Activated CD4-positive, alpha-beta memory T cell treated with anti-CD3 and anti-CD28 coated beads, Interleukin-2, amount 10 ng/mL, durations not matched to agents 7 days and 5 days (primary cell): ENCODE measurements around the gene SIK1. TPM values are rescaled to one million over a fixed set of nuclear protein-coding genes. Genes with fewer than 3 reads are reported as not detected.

Experiments used
- CTCF ChIA-PET: fragments of 350-600 bp; sonication (Branson Sonifier 250); formaldehyde crosslinking; loops from one replicate; lab custom pipeline; 2021; ENCODE audit warnings: antibody characterized with exemption, inconsistent platforms; lab: Charles Lee
- POLR2A ChIA-PET: fragments of 350-600 bp; sonication (Branson Sonifier 250); formaldehyde crosslinking; loops from one replicate; lab custom pipeline; 2021; ENCODE audit warnings: antibody characterized with exemption; lab: Charles Lee
- DNase-seq: peaks from one replicate; pipeline ENCODE4 v3.0.0-alpha.2; 2020
- H3K27ac Mint-ChIP-seq: one replicate; pipeline ENCODE4 v1.8.0; 2021; ENCODE audit warnings: mild to moderate bottlenecking, mixed read lengths
- H3K27me3 Mint-ChIP-seq: one replicate; pipeline ENCODE4 v1.8.0; 2021; ENCODE audit warnings: mixed read lengths
- H3K36me3 Mint-ChIP-seq: one replicate; pipeline ENCODE4 v1.8.0; 2021; ENCODE audit warnings: low read depth, mixed read lengths
- H3K4me1 Mint-ChIP-seq: one replicate; pipeline ENCODE4 v1.8.0; 2021; ENCODE audit warnings: mixed read lengths
- H3K4me3 Mint-ChIP-seq: one replicate; pipeline ENCODE4 v1.8.0; 2021; ENCODE audit warnings: mild to moderate bottlenecking, mixed read lengths
- H3K9me3 Mint-ChIP-seq: one replicate; pipeline ENCODE4 v1.8.0; 2021; ENCODE audit warnings: mixed read lengths
- total RNA-seq, 2 experiments: library from RNA; stranded (reverse); gene quantifications; one replicate each; pipeline ENCODE4 v1.2.3, GENCODE V29; 2021

The SIK1 gene
- total RNA-seq, 2 experiments from 2014 or later: 3.4 to 4.6 TPM

DNA sequence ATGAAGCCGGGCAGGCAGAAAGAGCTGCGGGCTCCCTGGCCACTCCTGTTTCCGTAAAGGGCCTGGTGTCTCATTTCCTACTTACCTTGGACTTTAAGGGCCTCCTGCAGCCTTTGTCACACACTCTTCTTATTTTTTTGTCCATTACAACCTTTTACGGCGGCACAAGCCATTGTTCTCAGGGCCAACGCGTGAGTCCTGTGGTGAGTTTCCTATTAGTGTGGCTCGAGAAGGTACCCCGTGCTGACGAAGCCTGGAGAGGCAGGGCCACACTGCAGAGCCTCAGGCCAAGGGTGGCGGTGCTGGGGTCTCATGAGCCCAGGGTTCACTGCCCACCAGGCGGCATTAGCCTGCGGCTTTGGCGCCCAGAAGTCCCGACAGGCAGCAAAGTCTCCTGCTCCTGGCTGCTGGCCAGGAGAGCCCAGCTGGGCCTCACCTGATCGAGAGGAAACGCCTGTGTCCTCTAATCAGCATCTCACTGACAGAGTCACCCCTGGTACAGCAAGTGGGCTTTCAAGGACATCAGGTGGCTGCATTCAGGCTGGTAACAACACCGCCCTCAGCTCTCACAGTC, 62.0 kb downstream of the SIK1 start:
- ChIA-PET POLR2A (no interaction called here), CTCF (no interaction called here)
- DNase-seq: no peak
- H3K36me3 Mint-ChIP-seq: no peaks in the 10 kb centered on the region
- peaks cover 25% of the 10 kb centered on the region for H3K27me3 Mint-ChIP-seq
- peaks cover 36% of the 10 kb centered on the region for H3K4me1 Mint-ChIP-seq
- H3K9me3 Mint-ChIP-seq: no peaks in the 10 kb centered on the region
- no peak overlapping the region for H3K4me3 Mint-ChIP-seq
- H3K27ac Mint-ChIP-seq: no peak overlapping the region

Other genes with a start within 250 kb of the SIK1 start
- under 1 TPM; 0.15 to 0.40 TPM for gene HSF2BP, start 232.4 kb upstream of the SIK1 start, total RNA-seq
- 10 to 100 TPM; 43.3 to 43.7 TPM for gene RRP1B, start 232.4 kb upstream of the SIK1 start, total RNA-seq